Activated CD8-positive, alpha-beta memory T cell treated with anti-CD3 and anti-CD28 coated beads, Interleukin-2, amount 50 U/mL, for 1 hour (primary cell): ENCODE data around the gene GPATCH2.
"Not testable (repeated sequence)": the region's sequence is repeated elsewhere in the genome, so short reads cannot be mapped to it uniquely, and the experiment has no call there.

Experiments used
- DNase-seq: peaks from one replicate; pipeline ENCODE4 v3.0.0-alpha.2; 2020; ENCODE audit errors: extremely low read depth

Gene GPATCH2

DNA sequence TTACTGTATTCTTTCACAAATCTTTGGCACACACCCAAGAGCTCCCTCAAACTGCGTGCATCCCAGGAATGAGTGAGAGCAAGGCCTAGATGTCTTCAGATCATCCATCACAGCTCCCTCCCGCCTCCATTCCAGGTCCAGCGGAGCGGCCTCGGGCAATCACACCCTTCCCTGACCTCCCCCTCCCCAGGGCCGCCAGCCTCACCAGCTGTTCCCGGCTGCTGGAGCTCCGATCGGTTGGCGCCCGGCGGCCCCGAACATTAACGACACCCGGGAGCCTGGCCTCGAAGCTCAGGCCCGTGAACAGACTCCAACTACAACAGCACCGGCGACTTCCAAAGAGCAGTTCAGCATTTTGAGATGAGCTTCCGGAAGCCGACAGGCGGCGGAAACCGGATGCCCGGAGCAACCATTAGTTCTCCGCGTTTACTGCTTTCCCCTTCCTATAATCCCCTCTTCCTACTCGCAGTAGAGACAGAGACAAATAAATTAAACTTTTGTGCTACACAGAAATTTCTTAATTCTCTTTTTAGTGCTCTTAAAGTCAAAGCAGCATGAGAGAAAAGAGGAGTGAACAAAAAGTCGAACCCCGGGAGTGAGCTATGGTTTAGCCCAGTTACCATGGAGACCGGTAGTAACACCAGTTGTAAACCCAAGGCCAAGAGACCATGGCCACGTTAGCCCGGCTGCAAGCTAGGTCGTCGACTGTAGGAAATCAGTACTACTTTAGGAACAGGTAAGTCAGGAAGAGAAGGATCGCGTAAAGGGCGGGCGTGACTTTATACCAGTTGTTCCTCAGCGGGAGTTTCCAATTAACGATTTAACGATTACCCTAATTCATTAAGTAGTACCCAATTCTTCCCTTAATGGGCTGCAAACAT, at the start of gene GPATCH2, which contains the start of gene SPATA17:
Gene GPATCH2, minus strand, starts transcription at position 380 of the 881 bp plus-strand sequence. Its CDS starts 119 bp downstream, at position 261.
Gene SPATA17, plus strand, starts transcription at position 634 of the 881 bp plus-strand sequence. Its CDS starts 35 bp downstream, at position 669.
- peak; percentile 45 for DNase-seq

DNA sequence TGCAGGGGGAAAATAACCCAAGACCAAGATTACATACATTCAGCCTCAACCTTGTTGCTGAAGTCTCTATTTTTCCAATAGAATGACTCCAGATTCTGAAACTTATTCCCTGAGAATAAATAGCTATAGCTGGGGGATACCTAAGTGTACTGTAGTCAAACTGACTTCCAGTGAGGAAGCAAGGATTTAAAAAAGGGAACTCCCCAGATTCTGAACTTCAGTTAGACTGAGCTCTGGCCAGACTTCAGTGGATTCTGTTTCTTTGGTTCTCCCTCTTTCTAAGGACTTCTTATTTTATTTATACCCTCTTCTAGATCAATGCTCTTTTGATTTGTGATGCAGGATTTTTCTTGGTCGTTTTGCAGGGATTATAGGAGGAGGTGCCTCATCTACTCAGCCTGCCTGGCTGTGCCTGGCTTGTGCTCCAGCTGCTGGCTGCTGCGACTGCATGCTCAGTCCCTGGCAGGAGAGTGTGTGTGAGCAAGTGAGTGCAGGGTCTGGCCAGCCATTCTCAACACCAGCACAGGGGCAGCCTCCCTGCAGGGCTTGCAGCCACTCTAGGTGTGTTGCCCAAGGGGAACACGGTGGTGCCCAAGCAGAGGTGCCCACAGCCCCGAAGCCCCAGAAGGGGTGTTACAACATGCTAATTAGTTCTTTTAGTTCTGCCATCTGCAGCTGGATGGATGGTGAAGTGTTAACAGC, 43.3 kb upstream of the GPATCH2 start:
- no peak for DNase-seq

DNA sequence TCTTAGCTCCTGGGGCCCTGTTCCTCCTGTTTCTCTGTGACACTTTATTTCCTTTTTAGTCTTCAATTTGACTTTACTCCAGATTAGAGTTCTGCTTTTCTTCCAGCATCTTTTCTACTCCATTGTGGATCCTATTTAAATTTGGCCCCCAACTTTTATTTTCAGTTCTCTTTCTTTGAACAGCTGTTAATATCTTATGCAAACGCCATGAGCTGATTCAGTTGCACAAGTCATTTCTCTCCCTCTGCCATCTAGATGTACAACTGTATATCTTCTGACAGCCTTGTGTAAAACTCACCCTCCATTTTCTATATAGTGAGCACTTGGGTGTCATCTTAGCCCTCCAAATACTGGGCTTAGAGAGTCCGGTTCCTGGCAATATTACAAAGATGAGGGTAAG, 42.5 kb upstream of the GPATCH2 start:
- DNase-seq: no peak

DNA sequence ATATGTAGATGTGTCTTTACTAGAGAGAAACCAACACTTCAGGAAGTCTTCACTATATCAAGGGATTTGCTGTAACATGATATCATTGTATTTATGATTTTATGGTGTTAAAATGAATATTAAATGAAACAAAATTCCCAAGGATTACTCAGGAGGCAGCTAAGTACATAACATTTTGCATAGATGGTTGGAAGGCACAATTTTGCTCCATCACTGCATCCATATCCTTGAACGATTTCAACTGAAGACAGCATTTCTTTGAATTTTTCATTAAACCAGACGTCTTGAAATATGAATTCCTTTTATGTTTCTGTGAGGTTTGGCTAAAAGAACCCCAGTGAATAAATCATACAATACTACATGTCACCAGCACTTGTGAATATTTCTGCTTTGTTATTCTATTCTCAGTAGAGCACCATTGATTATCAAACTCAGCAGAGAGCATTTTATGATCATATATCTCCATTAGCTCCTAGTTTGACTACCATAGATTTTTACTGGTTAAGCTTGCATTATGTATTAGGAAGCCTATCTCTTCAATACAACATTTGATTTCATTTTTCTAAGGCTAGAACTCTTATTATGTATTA, 37.6 kb upstream of the GPATCH2 start:
- no peak for DNase-seq

DNA sequence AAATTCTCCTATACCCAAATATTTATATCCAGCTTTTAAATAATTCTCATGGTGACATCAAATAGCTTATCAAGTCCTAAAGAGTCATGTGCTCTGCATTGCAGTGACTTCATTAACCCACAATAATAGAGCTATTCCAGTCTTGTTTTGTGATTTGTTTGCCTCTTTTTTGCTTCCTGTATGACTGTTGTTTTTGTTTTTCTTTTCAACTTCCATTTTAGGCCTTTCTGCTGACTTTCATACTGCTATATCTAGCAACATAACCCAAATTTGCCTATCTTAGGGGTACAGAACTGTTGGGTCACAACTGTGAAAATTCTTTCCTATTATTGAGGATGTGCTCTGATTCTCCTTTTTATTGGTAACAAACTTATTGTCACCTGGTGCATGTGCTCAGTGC, 30.5 kb upstream of the GPATCH2 start:
- no peak for DNase-seq

DNA sequence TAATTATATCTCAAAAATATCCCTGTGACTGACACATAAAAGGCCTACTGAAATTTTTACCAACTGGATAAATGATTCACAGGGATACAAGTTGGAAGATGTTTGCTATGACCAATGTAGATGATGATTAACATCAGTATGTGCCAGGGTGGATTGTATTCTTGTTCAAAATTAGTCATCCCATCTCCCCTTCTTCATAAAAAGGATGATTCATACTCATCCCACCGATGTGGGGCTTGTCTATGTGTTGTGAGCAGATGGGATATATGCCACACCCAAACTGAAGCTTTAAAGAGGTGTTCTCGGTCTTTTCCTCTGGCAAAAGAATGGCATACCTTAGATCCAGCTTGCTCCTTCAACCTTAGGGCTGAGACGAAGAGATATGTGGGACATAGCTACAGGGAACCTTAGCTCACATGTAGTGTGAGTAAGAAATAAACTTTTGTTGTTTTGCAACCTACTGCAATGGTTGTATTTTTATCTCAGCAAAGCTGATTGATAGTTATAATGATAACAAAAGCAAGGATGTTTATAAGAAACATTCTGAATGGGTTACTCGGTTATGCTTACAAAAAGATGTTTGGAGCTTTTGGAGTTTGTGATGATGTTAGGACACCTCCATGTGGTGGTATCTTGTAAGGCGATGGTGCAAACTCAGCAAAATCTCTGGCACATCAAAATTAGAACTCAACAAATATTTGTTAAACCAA, 29.6 kb upstream of the GPATCH2 start:
- no peak for DNase-seq

DNA sequence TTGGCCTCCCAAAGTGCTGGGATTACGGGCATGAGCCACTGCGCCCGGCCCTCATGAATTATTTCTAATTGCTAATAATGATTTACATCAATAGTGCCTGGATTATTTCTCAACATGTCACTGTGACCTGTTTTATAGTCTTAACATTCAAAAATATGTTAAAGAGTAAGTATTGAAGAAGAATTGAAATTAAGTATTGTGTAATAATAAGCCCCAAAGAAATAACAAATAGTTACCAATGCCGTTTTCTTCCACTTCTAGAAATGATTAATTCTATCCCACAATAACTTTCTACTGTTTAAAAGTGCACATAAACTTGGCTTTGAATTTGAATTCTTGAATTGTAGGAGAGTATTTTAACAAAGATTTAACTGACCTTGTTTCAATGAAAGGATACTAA, 19.8 kb upstream of the GPATCH2 start:
- no peak for DNase-seq

DNA sequence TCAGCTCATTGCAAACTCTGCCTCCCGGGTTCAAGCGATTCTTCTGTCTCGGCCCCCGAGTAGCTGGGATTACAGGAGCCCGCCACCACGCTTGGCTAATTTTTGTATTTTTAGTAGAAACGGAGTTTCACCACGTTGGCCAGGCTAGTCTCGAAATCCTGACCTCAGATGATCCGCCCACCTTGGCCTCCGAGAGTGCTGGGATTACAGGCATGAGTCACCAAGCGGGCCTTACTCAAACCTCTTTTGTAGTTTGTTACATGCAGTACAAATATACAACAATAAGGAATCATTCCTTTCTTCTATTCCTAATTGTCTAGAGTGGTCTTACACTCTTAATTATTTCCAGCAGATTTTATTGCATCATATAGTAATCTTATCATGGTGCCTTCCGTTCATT, 16.9 kb upstream of the GPATCH2 start:
- no peak for DNase-seq

DNA sequence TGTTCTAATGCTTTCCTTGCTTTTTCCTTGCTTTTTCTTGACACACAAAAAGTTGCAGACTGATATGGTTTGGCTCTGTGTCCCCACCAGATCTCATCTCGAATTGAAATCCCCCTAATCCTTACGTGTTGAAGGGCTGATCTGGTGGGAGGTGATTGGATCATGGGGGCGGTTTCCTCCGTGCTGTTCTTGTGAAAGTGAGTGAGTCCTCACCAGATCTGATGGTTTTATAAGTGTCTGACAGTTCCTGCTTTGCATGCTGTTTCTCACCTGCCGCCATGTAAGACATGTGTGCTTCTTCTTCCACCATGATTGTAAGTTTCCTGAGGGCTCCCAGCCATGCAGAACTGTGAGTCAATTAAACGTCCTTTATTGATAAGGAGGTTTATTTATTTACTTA, 11.6 kb upstream of the GPATCH2 start:
- no peak for DNase-seq

DNA sequence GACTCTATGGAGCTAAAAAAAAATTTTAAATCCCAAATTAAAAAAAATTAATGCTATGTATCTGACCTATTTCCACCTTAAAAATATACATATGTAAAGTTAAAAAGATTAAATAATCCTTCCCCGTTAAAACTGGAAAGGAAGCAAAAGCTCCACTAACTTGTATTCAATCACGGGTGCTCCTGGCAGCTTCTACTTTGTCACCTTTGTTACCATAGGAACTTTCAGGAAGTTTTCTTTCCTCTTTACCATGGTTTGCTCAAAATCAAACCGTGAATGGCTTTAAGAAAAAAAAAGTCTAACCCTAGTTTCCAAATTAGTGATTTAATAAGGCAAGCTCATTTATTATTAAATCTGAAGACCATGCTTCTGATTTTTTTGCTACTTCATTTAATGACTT, 3.5 kb downstream of the GPATCH2 start:
- no peak for DNase-seq

DNA sequence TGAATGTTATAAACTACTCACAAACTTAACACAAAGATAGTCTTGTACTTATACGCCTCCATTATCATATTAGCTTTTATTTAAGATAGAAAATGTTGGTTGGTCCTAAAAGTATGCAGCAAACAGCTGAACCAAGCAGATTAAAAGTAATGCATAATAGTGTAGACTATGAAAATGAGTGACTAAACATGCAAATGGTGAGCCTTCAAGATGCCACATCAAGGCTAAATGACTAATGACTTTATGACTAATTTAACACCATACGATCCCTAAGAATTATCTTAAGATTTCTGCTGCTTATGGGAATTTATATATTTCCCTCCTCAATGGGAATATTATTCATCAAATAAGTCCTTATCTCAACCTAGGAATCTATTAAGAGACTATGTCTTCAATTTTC, 4.6 kb downstream of the GPATCH2 start:
- no peak for DNase-seq

DNA sequence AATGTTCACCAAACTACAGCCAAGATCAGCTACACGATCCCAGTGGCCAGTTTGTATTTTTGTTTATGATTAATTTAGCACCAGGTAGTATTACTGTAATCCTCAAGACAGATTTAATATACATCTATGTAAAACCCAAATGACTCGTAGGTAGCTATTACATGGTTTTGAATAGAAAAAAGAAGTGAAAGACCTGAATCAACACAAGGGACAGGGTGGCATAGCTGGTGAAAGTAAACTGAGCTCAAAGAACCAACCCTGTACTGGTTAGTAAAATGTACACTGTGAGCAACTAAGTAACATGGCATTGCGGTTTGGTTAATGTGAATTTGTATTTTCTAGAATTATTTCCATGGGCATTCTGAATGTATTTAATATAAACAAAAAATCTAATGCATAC, 8.8 kb downstream of the GPATCH2 start:
- DNase-seq: no peak

DNA sequence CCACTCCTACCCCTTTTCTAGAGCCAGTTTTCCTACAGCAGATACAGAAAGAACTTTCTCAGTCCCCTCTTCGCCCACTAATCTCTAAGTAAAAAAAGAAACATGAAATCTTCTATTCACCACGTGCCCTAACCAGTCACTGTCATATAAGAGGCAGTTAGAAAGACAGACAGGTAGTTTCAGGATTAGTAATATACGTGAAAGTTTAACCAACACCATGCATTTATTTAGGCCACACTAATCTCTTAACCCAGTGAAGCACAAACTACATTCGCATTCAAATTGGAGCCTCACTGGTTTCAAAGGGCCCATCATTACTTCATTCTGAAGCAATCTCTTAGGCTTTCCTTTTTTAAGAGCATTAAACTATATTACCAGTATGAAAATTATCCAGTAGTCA, 10.1 kb downstream of the GPATCH2 start:
- DNase-seq: no peak

DNA sequence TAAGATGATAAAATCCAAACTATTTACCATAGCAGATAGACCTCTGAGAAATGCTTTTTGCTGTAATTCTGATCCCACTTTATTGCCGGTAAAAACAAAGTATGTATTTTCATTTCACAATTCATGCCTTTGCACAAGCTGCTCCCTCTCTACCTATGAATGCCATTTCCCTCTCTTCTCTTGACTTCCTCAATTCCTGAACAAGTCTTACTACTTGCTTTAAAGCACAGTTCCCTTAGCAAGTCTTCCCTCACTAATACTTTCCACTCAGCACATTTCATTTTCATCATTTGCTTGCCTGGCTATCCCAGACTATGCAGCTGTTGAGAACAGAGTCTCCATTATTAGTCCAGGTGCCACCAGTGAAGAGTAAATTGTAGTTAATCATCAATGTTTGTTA, 13.8 kb downstream of the GPATCH2 start:
- no peak for DNase-seq

DNA sequence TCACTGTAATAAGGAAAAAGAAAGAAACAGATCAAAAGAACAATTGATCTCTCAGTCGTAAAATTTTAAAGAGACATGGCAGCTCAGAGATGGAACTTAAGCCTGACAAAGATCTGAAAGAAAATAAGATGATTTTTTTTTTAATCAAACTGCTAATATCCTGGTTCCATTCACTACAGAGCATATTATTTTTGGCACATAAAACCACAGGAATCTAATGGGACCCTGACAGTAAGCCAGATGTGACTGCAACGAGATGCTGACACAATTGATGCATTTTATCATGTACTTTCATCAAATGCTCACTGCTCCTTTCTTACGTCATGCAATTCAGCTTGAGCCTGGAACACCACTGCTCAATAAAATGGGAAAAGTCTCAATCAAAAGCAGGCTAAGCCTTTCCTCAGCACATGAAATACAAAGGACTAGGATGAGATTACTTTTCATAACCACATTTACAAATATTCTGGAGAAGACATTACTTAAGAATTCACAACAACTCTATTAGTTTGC, 16.6 kb downstream of the GPATCH2 start:
- DNase-seq: no peak

DNA sequence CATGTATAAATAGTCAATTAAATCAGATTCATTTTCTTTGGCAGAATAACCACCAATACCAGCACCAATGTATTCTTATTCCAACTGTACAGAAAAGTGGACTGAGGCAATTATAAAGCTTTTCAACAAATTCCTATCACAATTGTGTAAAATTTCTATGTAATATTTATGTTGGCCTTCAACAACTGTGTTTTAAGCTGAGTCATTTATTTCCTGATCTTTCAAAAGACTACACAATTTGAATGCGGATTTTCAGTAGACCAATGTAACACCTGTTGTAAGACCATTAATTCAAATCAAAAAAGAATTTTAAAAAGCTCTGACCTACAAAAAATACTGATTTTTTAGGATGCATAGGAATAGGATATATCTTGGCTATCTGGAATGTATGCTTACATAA, 25.5 kb downstream of the GPATCH2 start:
- DNase-seq: no peak

DNA sequence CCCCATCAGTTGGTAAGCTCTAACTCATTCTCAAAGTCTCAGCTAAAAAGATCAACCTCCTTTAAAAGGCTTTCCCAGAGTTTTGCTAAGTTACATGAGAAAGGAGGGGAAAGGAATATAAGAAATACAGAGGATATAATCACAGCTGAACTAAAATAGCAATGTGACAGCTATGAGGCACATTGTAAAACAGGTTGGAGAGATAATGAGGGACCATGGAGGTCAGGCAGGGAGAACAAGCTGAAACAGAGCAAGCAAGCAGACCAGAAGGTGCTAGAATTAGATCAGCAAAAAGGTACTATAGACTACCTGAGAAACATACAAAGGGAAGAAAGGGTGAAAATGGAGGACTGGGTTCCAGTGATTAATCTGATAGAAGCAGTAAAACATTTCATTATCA, 28.5 kb downstream of the GPATCH2 start:
- DNase-seq: no peak

DNA sequence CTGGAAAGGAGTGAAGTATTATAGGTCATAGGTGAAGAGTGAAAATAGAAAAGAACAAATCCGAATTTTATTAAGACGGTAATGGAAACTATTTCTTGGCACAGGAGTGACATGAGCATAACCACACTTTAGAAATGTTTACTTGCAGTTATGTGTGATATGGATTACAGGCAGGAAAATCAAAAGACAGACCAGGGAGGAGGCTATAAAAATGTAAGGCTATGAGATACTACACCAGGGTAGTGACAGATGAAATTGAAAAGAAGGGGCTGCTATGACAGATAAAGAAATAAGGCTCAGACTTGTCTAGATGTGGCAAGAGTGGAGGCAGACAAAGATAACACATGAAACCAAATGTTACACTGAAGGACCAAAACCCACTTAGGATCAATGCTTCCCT, 31.7 kb downstream of the GPATCH2 start:
- DNase-seq: no peak

DNA sequence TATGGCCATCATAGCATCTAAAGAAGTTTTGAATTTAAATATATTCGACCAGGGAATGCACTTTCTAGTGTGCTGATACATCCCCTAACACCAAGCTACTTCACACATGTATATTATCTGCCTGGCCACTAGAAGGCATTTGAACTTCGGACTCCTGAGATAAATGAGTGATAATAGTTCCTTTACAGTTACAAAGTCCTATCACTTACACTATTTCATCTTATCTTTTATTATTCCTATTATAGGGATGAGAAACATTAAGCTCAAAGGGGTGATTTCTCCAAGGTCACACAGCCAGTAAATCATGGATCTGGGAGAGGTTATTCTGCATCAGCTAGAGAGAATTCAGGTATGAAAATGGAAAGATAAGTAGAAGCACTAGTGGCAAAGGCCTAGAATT, 40.3 kb downstream of the GPATCH2 start:
- DNase-seq: no peak

DNA sequence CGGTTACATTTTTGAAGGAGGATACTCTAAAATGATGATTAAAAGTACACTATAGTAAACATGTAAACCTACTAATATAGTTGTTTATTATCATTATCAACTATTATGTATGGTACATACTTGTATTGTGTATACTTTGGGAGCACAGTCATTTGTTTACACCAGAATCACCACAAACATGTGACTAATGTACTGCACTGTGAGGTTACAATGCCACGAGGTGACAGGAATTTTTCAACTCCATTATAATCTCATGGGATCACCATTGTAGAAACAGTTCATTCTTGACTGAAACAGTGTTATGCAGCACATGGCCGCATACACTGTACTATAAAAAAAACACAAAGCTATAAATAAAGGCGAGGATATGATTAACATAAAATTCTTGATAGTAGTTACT, 44.3 kb downstream of the GPATCH2 start:
- no peak for DNase-seq

DNA sequence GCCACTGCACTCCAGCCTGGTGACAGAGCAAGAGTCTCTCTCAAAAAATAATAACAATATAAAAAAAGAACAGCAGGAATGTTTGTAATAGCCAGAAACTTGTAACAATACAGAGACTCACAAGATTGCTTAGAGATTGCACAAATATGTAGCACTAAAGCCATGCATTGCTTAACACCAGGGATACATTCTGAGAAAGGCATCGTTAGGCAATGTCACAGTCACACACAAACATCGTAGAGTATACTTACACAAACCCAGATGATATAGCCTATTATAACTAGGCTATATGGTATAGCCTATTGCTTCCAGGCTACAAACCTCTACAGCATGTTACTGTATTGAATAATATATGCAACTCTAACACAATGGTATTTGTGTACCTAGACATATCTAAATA, 45.3 kb downstream of the GPATCH2 start:
- DNase-seq: no peak

DNA sequence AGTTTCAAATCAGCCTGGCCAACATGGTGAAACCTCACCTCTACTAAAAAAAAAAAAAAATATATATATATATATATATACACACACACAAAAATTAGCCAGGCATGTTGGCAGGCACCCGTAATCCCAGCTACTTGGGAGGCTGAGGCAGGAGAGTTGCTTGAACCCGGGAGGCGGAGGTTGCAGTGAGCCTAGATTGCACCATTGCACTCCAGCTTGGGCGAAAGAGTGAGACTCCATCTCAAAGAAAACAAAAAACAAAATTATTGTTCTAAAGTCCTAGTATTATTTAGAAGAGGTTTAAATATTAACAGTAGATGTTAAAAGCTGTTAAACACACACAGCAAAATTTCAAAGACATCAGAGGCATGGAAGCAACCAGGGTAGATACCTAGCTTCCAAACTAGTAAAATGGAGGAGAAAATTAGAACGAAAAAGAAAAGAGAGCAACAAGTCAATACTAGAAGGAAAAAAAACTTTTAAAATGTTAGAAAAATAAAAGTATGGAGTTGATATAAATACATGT, 46.5 kb downstream of the GPATCH2 start:
- not testable (repeated sequence) for DNase-seq
